ENCODE results near the gene CHPF2.

DNA sequence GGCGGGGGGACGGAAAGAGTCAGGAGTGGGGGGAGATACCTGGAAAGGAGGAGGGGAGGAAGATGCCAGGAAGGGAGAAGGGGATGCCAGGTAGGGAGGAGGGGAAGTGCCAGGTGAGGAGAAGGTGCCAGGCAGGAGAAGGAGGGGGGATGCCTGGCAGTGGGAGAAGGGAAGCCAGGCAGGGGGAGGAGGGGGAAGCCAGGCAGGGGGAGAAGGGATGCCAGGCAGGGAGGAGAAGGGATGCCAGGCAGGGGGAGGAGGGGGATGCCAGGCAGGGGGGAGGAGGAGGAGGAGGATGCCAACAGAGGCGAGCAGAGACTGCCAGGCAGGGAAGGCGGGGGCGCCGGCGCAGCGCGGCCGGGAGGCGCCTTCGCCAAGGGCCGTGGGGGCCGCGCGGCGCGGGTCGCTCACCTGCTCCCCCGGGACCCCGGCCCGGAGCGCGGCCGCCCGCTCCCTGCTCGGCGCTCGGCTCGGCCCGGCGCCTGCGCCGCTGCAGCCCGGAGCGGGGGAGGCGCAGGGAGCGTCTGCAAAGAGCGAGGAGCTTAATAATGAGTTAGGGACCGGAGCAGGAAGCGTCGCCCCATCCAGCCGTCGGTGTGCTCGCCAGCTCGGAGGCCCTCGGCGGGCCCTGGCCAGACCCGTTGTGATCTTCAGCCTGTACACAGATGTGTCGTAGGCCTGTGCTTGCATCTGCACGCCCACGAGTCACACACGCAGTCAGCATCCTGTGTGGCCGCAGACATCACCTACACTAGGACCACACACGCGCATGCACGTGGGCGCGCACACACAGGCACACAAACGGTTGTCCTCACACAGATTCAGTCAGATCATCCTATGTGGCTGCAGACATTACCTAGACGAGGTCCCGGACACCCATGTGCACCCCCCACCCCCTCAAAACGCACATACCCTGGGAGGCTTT, 44.6 kb downstream of the CHPF2 start:
- TF ChIP-seq, protein P1, sequence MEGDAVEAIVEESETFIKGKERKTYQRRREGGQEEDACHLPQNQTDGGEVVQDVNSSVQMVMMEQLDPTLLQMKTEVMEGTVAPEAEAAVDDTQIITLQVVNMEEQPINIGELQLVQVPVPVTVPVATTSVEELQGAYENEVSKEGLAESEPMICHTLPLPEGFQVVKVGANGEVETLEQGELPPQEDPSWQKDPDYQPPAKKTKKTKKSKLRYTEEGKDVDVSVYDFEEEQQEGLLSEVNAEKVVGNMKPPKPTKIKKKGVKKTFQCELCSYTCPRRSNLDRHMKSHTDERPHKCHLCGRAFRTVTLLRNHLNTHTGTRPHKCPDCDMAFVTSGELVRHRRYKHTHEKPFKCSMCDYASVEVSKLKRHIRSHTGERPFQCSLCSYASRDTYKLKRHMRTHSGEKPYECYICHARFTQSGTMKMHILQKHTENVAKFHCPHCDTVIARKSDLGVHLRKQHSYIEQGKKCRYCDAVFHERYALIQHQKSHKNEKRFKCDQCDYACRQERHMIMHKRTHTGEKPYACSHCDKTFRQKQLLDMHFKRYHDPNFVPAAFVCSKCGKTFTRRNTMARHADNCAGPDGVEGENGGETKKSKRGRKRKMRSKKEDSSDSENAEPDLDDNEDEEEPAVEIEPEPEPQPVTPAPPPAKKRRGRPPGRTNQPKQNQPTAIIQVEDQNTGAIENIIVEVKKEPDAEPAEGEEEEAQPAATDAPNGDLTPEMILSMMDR (IDR thresholded peaks at IDR 0.05), result no peak
- TF ChIP-seq POLR2A (IDR thresholded peaks at IDR 0.05), result peak in 1 of 2 donors; percentile 29

Measured in thyroid gland (tissue), 4 donors.